Astrocyte of the hippocampus (primary cell): Measurements from ENCODE around the gene SMURF1.
"Not testable (repeated sequence)": the region's sequence is repeated elsewhere in the genome, so short reads cannot be mapped to it uniquely, and the experiment has no call there.

Source experiments
- DNase-seq: peaks from one replicate; pipeline ENCODE4 v3.0.0; 2011; ENCODE audit warnings: low read depth, low spot score

The SMURF1 gene

GRCh38 chr7:99143853-99144672, at the start of gene SMURF1:
TSS of gene SMURF1 (minus strand) at chr7:99144108. CDS start at chr7:99143780, 328 bp downstream.
- DNase-seq: peak; percentile 91

GRCh38 chr7:99191869-99192596, 48.1 kb upstream of the SMURF1 start:
- DNase-seq: no peak

GRCh38 chr7:99190359-99191009, 46.6 kb upstream of the SMURF1 start:
- peak; percentile 22 for DNase-seq

- DNase-seq: no peak
Observed at GRCh38 chr7:99189222-99189621, 45.3 kb upstream of the SMURF1 start.

GRCh38 chr7:99188221-99188620, 44.3 kb upstream of the SMURF1 start:
- DNase-seq: no peak

GRCh38 chr7:99184532-99185218, 40.8 kb upstream of the SMURF1 start:
- no peak for DNase-seq

- no peak for DNase-seq
Observed at GRCh38 chr7:99180067-99180650, 36.3 kb upstream of the SMURF1 start.

- no peak for DNase-seq
Observed at GRCh38 chr7:99177165-99177564, 33.3 kb upstream of the SMURF1 start.

GRCh38 chr7:99173787-99174186, 29.9 kb upstream of the SMURF1 start:
- DNase-seq: no peak

GRCh38 chr7:99171731-99172130, 27.8 kb upstream of the SMURF1 start:
- DNase-seq: peak; percentile 9

- no peak for DNase-seq
Observed at GRCh38 chr7:99170730-99171074, 26.8 kb upstream of the SMURF1 start.

GRCh38 chr7:99170065-99170729, 26.3 kb upstream of the SMURF1 start:
- no peak for DNase-seq

GRCh38 chr7:99167072-99167471, 23.2 kb upstream of the SMURF1 start:
- no peak for DNase-seq

GRCh38 chr7:99165816-99166215, 21.9 kb upstream of the SMURF1 start:
- DNase-seq: no peak

GRCh38 chr7:99163669-99164068, 19.8 kb upstream of the SMURF1 start:
- DNase-seq: not testable (repeated sequence)

GRCh38 chr7:99156649-99157048, 12.7 kb upstream of the SMURF1 start:
- no peak for DNase-seq

- DNase-seq: no peak
Observed at GRCh38 chr7:99155211-99155610, 11.3 kb upstream of the SMURF1 start.

- DNase-seq: no peak
Observed at GRCh38 chr7:99146979-99147378, 3.1 kb upstream of the SMURF1 start.

GRCh38 chr7:99143521-99143852, 421 bp downstream of the SMURF1 start:
- no peak for DNase-seq

- DNase-seq: peak; percentile 94
Observed at GRCh38 chr7:99142727-99143520, 984 bp downstream of the SMURF1 start.
